ENCODE data around the gene PWP1. TPM values are rescaled to one million over a fixed set of nuclear protein-coding genes. Genes with fewer than 3 reads are reported as not detected.

Gene PWP1
- total RNA-seq (51.2 and 54.8 TPM in 2 replicates), polyA plus RNA-seq (63.5 and 132 TPM in 2 replicates), polyA minus RNA-seq (51.1 and 84.3 TPM in 2 replicates)
- total RNA-seq (2013) = 55.2 TPM

DNA sequence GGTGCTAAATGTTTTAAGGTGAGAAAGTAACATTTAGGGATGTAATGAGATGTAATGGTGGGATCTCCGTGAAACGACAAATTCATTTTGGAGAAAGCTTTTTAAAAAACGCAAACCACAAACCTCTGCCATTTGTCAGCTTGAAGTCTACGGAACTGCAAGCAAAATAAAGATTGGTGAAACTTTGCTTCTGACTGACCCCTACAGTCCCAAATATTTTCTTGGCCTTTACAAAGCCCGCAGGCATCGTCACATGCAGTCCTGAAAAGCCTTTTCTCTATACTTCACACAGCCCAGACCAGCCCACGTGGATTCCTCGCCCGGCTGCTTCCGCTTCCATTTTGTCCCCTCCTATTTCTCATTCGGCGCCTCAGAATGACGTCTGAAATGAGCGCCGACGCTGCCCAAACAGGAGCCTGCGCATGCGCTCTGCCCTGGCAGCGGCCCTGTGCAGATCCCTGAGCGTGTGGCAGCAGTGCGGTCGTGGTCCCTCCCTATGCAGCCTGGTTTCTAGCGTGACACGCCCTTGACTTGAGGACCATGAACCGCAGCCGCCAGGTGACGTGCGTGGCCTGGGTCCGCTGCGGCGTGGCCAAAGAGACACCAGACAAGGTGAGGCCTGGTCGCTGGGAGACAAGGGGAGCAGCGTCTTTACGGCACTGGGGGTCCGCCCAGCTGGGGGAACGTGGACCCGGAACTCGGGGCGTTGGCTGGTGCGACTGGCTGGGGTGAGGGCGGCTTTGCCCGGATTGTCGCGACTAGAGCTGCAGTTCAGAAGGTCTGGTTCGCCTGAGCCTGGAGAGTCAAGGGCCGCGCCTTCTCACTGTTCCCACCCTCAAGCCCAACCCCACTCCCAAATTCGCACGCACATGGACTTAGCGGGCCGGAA is at the start of gene PWP1:
TSS of gene PWP1 (plus strand) at position 440 of the 889 bp plus-strand sequence. CDS start at position 541, 101 bp downstream.
- H3K4me2 ChIP-seq (replicated peaks; ENCODE audit: low read depth, low read length, poor library complexity, severe bottlenecking) = peak within 1 kb of the TSS; percentile 88
- TF ChIP-seq, protein P1, sequence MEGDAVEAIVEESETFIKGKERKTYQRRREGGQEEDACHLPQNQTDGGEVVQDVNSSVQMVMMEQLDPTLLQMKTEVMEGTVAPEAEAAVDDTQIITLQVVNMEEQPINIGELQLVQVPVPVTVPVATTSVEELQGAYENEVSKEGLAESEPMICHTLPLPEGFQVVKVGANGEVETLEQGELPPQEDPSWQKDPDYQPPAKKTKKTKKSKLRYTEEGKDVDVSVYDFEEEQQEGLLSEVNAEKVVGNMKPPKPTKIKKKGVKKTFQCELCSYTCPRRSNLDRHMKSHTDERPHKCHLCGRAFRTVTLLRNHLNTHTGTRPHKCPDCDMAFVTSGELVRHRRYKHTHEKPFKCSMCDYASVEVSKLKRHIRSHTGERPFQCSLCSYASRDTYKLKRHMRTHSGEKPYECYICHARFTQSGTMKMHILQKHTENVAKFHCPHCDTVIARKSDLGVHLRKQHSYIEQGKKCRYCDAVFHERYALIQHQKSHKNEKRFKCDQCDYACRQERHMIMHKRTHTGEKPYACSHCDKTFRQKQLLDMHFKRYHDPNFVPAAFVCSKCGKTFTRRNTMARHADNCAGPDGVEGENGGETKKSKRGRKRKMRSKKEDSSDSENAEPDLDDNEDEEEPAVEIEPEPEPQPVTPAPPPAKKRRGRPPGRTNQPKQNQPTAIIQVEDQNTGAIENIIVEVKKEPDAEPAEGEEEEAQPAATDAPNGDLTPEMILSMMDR (IDR thresholded peaks at IDR 0.05) = no peak
- no peak for TF ChIP-seq EZH2 (IDR thresholded peaks at IDR 0.05; ENCODE audit: borderline replicate concordance, insufficient read depth, low read depth, low read length, poor library complexity, severe bottlenecking)
- Mint-ChIP-seq H3K27me3 (no peaks in the 10 kb centered on the region), H3K4me3 (peak within 1 kb of the TSS; percentile 96), H3K4me1 (peaks cover 25% of the 10 kb centered on the region), H3K9me3 (ENCODE audit: insufficient read depth) (no peaks in the 10 kb centered on the region), H3K27ac (peak within 1 kb of the TSS; percentile 98)
- no peaks in the 10 kb centered on the region for H3K27me3 ChIP-seq (replicated peaks in 1 of 4; ENCODE audit: control extremely low read depth in 1 of 4, control insufficient read depth in 3 of 4, insufficient read depth in 4 of 4, low read length in 3 of 4)
- H3K4me3 ChIP-seq (ENCODE audit: control extremely low read depth in 1 of 5, extremely low read depth in 1 of 5, insufficient read depth in 1 of 5, low read depth in 2 of 5, low read length in 4 of 5) = peak within 1 kb of the TSS; percentile 69 to 96 (median 86)
- H4K20me1 ChIP-seq (ENCODE audit: control insufficient read depth, insufficient read depth, low read length, poor library complexity, severe bottlenecking) = no peaks in the 10 kb centered on the region
- POLR2A ChIA-PET = interaction anchor here (0.6 to 1.6 kb wide), 3 partner anchors 51 to 1473 kb away, joined by 3 to 5 read pairs (median 4); partner anchors contain the start of gene PRDM4
- CTCF ChIA-PET = interaction anchor here (0.8 to 1.7 kb wide), 5 partner anchors 10 to 200 kb away, joined by 3 to 9 read pairs (median 6); no protein-coding TSS in a partner anchor
- peak within 1 kb of the TSS; percentile 85 for H3K9ac ChIP-seq (ENCODE audit: low read length)
- H3K4me1 ChIP-seq (ENCODE audit: control insufficient read depth in 2 of 2, insufficient read depth in 2 of 2, low read length in 2 of 2) = peaks cover 16 to 22% of the 10 kb centered on the region in 2 donors
- peak; percentile 98 for DNase-seq
- peak within 1 kb of the TSS; percentile 80 for H2AFZ ChIP-seq (ENCODE audit: insufficient read depth, low read depth, low read length, poor library complexity, severe bottlenecking)
- WGBS (ENCODE audit: insufficient coverage) = under 1% methylated on average over 37 of the region's 51 CpGs
- H3K36me3 ChIP-seq (replicated peaks in 1 of 2; ENCODE audit: control extremely low read depth in 1 of 2, control insufficient read depth in 1 of 2, extremely low read depth in 1 of 2, insufficient read depth in 2 of 2, low read length in 1 of 2) = peaks cover 0 to 25% of the 10 kb centered on the region in 2 experiments
- H3K79me2 ChIP-seq (ENCODE audit: control insufficient read depth, insufficient read depth, low read length) = peaks cover 38% of the 10 kb centered on the region
- peak within 1 kb of the TSS; percentile 81 to 85 for H3K27ac ChIP-seq (ENCODE audit: low read length in 2 of 2)
- intact Hi-C loops (cut with micrococcal nuclease) = loop anchor here (1.0 to 2.0 kb wide), 3 partner anchors 52 to 877 kb away; partner anchors contain the start of genes ISCU and PRDM4
- ATAC-seq (ENCODE audit: low read depth) = peak; percentile 91
- no peaks in the 10 kb centered on the region for H3K9me3 ChIP-seq (ENCODE audit: control extremely low read depth in 1 of 3, control insufficient read depth in 2 of 3, insufficient read depth in 1 of 3, low read length in 2 of 3)

DNA sequence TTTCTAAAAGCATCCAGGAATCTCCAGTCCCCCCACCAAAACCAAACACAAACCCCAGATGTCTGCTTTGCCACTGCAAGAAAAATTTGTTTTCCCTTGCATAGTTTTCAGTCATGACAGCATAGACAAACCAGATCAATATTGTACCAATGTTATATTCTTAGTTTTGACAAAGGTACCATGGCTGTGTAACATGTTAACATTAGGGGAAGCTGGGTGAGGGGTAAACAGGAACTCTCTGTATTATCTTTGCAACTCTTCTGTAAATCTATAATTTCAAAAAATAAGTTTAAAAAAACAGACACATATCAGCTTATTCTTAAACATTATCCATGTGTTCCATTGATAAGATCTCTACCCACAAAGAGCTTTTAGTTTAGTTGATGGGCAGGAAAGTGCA is 44.4 kb upstream of the PWP1 start:
- CTCF ChIA-PET = no interaction called here
- no peak overlapping the region for H3K4me3 Mint-ChIP-seq
- no peak for ATAC-seq (ENCODE audit: low read depth)
- intact Hi-C loops (cut with micrococcal nuclease) = no loop called here
- TF ChIP-seq EZH2 (IDR thresholded peaks at IDR 0.05; ENCODE audit: borderline replicate concordance, insufficient read depth, low read depth, low read length, poor library complexity, severe bottlenecking) = no peak
- TF ChIP-seq, protein P1 (IDR thresholded peaks at IDR 0.05) = no peak
- H4K20me1 ChIP-seq (ENCODE audit: control insufficient read depth, insufficient read depth, low read length, poor library complexity, severe bottlenecking) = no peaks in the 10 kb centered on the region
- H3K27ac Mint-ChIP-seq = no peak overlapping the region
- no peaks in the 10 kb centered on the region for H3K9me3 Mint-ChIP-seq (ENCODE audit: insufficient read depth)
- no peaks in the 10 kb centered on the region for H3K9me3 ChIP-seq (ENCODE audit: control extremely low read depth in 1 of 3, control insufficient read depth in 2 of 3, insufficient read depth in 1 of 3, low read length in 2 of 3)
- no peaks in the 10 kb centered on the region for H3K36me3 ChIP-seq (replicated peaks in 1 of 2; ENCODE audit: control extremely low read depth in 1 of 2, control insufficient read depth in 1 of 2, extremely low read depth in 1 of 2, insufficient read depth in 2 of 2, low read length in 1 of 2)
- POLR2A ChIA-PET = no interaction called here
- no peaks in the 10 kb centered on the region for H3K4me1 ChIP-seq (ENCODE audit: control insufficient read depth in 2 of 2, insufficient read depth in 2 of 2, low read length in 2 of 2)
- no peak overlapping the region for H3K4me2 ChIP-seq (replicated peaks; ENCODE audit: low read depth, low read length, poor library complexity, severe bottlenecking)
- DNase-seq = no peak
- no peaks in the 10 kb centered on the region for H3K27me3 ChIP-seq (replicated peaks in 1 of 4; ENCODE audit: control extremely low read depth in 1 of 4, control insufficient read depth in 3 of 4, insufficient read depth in 4 of 4, low read length in 3 of 4)
- no peak overlapping the region for H2AFZ ChIP-seq (ENCODE audit: insufficient read depth, low read depth, low read length, poor library complexity, severe bottlenecking)
- H3K9ac ChIP-seq (ENCODE audit: low read length) = no peak overlapping the region
- H3K27ac ChIP-seq (ENCODE audit: low read length in 2 of 2) = no peak overlapping the region
- H3K79me2 ChIP-seq (ENCODE audit: control insufficient read depth, insufficient read depth, low read length) = no peaks in the 10 kb centered on the region
- no peaks in the 10 kb centered on the region for H3K4me1 Mint-ChIP-seq
- no peak overlapping the region for H3K4me3 ChIP-seq (ENCODE audit: control extremely low read depth in 1 of 5, extremely low read depth in 1 of 5, insufficient read depth in 1 of 5, low read depth in 2 of 5, low read length in 4 of 5)
- H3K27me3 Mint-ChIP-seq = no peaks in the 10 kb centered on the region
